ENCODE results near the gene HCFC2.

The HCFC2 gene

DNA sequence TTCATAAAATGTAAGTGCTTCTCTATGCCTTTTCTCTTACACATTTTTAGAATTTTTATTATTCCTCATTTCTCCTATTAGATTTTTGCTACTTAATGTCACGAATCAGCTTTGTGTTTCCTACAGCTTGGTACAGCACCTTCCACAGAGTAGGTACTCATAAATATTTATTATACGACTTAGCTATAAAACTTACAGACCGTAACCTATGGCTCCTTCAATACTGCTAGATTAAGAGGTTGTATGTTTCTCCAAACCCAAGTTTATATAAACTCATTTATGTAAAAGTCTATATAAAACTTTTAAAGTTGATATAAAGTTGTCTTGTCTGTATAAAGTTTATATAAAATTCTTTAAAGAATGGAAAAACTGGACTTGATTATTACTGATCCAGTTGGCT lies 62.2 kb downstream of the HCFC2 start:
- DNase-seq = no peak

GRCh38 chr12:104130760-104131159 lies 66.4 kb downstream of the HCFC2 start:
- DNase-seq = no peak

GRCh38 chr12:104131609-104132008 lies 67.3 kb downstream of the HCFC2 start:
- no peak for DNase-seq

DNA sequence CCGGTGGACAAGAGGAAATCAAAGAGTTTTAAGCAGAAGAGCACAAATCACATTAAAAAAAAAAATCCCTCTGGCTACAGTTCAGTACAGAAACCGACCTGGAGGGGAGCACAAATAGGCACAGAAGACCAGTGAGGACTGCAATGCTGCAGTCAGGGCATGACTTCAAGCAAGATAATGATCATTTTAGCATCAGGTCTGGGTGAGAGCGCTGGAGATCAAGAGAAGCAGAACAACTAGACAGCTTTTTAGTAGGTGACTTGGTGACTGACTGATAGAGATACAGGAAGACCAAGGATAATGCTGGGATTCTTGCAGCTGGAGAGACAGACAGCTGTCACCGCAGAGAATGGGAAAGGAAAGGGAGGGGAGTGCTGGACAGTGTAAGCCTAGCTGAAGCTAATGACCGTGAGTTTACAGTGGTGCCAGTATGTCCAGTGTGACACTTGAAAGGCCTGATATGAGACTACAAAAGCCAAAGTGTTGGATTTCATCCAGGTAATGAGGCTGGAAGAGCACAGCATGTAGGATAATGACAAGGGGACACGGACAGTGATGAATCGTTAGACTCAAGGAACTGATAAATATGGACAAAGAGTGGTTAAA lies 68.1 kb downstream of the HCFC2 start:
- DNase-seq = no peak

DNA sequence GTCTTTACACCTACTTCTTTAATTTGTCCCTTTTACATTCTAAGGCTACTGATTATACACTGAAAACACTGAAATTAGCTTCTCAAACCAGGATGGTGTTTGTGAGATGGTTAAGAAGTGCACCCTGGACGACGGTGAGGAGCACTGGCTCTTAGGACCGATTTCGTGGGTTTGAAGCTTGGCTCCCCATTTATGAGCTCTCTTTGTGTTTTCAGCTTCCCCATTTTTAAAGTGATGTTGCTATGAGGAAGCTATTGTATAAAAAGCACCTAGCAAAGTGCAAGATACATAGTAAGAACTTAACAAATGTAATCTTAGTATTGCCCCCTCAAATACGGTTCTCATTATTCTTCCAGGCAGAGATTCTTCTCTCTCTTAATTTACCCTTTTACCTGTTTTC lies 69.0 kb downstream of the HCFC2 start:
- DNase-seq = no peak

- DNase-seq = peak; percentile 67
These were observed 69.5 kb downstream of the HCFC2 start for GRCh38 chr12:104133866-104134265.

- no peak for DNase-seq
These were observed 70.6 kb downstream of the HCFC2 start for GRCh38 chr12:104134882-104135281.

DNA sequence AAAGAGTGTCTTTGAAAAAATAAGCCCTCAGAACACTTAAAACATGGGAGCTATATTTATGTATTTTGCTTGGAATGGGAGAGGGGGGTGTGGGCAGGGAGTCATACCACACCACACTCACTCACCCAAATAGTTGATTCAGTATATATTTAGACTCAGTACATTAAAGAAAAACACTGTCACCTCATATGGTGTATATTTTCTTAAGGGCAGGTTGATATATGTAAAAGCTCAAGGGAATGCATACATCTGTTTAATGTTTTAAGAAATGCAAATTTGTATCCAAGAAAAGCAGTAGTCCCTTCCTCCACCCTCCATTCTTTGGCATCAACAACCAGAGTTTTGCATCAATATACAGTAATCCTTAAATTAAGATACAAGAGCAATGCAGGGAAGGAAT lies 72.2 kb downstream of the HCFC2 start:
- DNase-seq = peak; percentile 42

GRCh38 chr12:104137001-104137901 lies 72.9 kb downstream of the HCFC2 start:
- peak; percentile 60 for DNase-seq

DNA sequence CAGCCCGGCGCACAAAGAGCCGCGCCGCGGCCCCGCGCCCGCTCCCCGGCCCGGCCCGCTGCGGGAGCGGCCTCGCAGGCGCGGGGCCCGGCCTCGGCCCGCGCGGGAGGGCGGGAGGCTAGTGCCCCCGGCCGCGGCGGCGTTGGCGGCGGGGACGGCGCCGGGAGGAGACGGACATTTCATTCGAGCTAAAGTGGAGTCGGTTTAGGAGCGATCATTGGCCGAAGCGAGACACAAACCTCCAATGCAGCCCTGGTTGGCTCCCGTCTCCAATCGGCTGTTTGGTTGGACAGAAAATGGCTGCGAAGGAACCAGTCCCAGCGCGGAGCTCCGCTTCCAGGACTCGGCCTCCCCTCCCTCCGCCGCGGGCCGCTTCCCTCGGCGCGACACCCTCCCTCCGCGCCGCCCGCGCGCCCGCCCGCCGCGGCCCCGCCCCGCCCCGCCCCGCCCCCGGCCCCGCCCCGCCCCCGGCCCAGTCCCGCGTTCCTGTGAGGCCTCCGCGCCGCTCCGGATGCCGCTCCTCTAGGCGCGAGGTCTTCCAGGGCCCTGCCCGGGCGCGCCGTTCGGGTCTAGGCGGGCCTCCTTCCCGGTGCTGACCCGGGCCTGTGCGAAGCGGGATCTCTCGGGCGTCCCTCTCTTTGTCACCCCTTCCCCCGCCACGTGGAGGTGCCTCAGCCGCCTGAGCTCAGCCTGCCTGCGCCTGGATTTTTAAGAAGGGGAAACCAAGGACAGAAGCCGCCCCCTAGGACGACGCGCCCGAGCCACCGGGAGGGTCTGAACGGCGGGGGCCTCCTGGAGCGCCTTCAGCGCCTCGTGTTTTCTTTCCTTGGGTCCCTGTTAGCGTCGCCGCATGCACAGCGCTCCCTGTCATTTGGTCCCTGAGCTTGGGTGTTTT lies 73.8 kb downstream of the HCFC2 start, which contains the start of gene NFYB:
Gene NFYB, minus strand, starts transcription at position 309 of the 895 bp plus-strand sequence. CDS start 2,757 bp downstream, outside the sequence.
- DNase-seq = peak; percentile 99

DNA sequence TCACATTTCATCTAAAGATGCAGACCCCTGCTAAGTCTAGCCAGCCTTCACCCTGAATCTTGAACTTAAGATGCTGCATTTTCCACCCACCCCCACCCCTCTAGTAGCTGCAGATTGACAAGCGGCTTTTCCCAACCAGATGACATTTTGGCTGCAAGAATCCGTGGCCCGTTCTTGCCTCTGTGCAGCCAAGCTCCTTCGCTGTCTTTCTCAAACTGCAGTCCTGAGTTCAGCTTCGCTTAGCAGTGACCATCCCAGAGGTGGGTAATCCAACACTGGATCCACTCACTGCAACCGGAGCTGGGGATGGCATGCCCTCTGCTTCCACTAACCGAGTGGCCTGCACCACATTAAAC lies 74.4 kb downstream of the HCFC2 start:
- peak; percentile 16 for DNase-seq

- DNase-seq = no peak
These were observed 78.2 kb downstream of the HCFC2 start for GRCh38 chr12:104142543-104142942.

DNA sequence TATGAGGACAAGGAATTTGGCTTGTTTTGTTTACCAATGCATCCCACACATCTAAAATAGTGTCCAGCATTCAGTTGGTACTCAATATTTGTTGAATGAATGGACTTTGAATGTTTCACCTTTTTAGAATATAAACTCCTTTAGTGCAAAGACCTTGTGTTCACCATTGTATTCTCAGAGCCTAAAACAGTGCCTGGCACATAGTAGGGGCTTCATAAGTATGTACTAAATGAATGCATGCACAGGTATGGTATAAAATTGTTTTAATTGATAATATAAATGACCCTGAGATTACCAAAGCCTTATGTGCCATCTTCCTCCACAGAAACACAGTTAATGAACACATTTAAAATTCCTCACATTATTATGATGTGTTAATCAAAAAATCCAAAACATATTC lies 78.7 kb downstream of the HCFC2 start:
- DNase-seq = no peak

DNA sequence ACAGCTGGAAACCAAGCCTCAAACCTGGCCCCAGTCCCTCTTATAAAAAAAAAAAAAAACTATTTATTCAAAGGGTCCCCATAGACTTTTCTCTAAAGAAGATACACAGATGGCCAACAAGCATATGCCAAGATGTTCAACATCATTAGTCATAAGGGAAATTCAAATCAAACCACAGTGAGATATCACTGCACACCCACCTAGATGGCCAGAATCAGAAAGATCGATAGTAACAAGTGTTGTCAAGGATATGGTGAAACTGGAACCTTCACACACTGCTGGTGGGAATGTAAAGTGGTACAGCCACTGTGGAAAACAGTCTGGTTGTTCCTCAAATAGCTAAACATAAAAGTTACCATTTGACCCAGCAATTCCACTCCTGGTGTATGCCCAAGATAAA lies 79.6 kb downstream of the HCFC2 start:
- no peak for DNase-seq

DNA sequence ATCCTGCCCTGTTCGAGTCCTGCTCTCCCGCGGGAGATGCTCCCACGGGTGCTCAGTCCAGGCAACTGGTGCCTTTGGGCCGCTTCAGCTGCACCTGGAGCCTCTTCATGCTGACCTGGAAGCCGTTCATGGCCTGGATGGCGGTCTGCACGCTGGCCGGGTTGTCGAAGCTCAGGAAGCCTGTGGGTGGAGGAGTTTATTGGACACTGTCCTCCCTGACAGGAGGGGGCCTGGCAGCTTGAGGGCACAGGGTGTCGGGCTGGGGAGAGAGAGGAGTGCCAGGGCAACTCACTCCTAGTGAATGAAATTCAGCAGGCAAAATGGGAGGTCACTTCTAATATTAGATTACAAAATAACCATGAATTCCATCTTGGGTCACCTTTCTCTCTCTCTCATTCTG lies 83.0 kb downstream of the HCFC2 start:
- no peak for DNase-seq

- no peak for DNase-seq
These were observed 86.1 kb downstream of the HCFC2 start for GRCh38 chr12:104150416-104150815.

DNA sequence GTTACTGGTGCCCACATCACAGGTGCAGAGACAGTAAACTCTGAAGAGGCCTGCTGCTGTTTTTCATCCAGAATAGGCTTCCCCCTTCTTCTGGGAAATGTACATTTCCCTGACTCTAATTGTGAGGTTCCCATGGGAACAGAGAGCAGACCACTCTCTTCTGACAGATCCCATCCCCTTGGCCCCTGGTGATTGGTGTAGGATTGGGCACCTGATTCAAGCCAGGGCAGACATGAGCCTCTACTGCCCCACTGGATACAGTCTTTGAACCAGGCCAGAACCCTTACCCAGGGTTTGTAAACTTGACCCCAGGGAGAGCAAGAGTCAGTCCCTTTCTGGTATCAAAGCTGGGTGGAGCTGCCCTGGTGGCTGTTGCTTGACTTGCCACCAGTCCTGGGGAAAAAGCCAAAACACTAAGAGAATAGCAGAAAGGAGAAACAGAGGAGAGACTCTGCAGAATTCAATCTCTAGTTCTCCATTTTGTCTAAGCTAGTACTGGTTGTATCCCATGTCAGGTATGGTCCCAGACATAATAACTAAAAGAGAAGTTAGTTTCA lies 88.4 kb downstream of the HCFC2 start:
- no peak for DNase-seq

DNA sequence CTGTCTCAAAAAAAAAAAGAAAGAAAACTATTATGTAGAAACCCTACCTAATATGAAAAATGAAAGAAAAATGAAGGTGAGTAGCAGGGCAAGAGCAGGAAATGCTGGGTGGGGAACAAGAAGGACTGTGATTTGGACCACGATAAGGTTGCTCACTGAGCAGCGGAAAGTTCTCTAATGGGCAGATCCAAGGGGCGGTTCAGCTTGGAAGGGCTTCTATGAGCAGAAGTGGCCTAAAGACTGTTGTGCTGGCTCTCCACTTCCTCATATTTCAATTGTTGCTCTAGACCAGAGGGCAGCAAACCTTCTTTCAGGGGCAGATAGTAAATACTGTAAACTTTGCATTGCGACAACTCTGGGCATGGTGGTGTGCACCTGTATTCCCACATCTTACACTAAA lies 90.0 kb downstream of the HCFC2 start:
- DNase-seq = no peak

DNA sequence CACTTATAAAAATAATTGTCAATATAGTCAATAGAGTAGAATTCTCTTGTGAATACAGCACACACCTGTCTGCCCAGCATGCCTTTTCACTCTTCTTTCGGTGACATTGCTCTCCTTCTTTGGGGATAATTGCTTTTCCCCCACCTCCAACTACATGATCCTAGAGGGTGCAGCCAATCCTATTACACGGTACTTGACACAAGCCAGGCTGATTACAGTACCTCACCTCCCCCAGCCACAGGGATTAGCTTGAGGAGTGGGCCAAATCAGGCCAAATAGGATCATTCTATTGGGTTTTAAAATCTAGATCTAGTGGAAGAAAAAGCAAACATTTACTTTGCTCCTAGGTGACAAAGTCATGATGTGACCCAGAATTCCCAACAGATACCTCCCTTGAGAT lies 90.5 kb downstream of the HCFC2 start:
- DNase-seq = no peak
